GM06990 (cell line): Measurements from ENCODE around the gene PRSS50.

Source experiments
- DNase-seq: peaks from one replicate; pipeline ENCODE4 v3.0.0-alpha.2; 2011; ENCODE audit not compliant: insufficient read length; ENCODE audit errors: extremely low read depth
- H3K27me3 ChIP-seq: replicated peaks from 2 replicates; pipeline ENCODE4 v1.6.0; 2011; ENCODE audit warnings: low read length; ENCODE audit not compliant: control insufficient read depth, insufficient read depth
- H3K36me3 ChIP-seq: 2 replicates; pipeline ENCODE4 v1.5.1; 2011; ENCODE audit warnings: low read length; ENCODE audit not compliant: control insufficient read depth, insufficient read depth
- H3K4me3 ChIP-seq: replicated peaks from 2 replicates; pipeline ENCODE4 v1.5.1; 2011; ENCODE audit warnings: low read depth, mild to moderate bottlenecking, control low read depth, low read length
- TF ChIP-seq, protein P1 (sequence below): IDR thresholded peaks from 2 replicates; pipeline ENCODE4 v1.5.1; 2011; ENCODE audit warnings: low read length, control low read depth, mild to moderate bottlenecking, inconsistent platforms; ENCODE audit not compliant: insufficient read depth, poor library complexity, severe bottlenecking

The PRSS50 gene

DNA sequence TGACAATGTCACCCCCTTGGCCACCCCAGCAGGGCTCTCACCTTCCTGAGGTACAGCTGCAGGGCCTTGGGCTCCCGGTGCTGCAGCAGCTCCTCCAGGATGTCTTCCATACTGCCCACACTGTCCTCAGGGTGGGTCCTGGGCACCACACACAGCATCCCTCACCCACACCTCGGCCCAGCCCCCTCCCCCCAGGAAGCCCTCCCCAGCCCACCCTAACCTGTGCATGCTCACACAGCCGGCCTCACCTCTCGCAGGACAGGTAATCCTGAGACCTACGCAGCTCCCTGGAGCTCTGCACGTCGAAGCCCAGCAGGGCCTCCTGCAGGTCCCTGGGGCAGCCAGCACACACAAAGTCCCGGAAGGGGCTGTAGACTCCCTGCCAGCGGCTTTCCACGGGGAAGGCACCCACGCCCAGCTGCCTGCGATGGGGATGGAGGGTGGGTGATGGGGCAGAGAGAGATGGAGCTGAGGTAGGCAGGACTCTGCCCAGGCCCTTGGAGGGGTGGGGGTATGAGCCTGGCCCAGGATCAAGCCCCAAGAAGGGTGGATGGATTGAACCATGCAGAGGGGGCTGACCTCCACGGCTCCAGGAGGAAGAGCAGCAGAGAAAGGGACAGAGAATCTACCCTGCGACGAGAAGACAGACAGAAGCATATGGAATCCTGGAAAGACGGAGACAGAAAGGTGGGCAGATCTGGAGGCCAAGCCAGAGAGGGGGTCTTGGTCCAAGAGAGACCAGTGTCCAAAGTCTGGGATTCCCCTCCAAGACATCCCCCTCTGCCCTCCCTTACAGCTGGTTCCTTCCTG is 40.9 kb downstream of the PRSS50 start:
- TF ChIP-seq, protein P1, sequence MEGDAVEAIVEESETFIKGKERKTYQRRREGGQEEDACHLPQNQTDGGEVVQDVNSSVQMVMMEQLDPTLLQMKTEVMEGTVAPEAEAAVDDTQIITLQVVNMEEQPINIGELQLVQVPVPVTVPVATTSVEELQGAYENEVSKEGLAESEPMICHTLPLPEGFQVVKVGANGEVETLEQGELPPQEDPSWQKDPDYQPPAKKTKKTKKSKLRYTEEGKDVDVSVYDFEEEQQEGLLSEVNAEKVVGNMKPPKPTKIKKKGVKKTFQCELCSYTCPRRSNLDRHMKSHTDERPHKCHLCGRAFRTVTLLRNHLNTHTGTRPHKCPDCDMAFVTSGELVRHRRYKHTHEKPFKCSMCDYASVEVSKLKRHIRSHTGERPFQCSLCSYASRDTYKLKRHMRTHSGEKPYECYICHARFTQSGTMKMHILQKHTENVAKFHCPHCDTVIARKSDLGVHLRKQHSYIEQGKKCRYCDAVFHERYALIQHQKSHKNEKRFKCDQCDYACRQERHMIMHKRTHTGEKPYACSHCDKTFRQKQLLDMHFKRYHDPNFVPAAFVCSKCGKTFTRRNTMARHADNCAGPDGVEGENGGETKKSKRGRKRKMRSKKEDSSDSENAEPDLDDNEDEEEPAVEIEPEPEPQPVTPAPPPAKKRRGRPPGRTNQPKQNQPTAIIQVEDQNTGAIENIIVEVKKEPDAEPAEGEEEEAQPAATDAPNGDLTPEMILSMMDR = no peak
- no peak for DNase-seq
- H3K27me3 ChIP-seq = peaks cover 3% of the 10 kb centered on the region
- H3K36me3 ChIP-seq = no peaks in the 10 kb centered on the region
- H3K4me3 ChIP-seq = no peak overlapping the region

DNA sequence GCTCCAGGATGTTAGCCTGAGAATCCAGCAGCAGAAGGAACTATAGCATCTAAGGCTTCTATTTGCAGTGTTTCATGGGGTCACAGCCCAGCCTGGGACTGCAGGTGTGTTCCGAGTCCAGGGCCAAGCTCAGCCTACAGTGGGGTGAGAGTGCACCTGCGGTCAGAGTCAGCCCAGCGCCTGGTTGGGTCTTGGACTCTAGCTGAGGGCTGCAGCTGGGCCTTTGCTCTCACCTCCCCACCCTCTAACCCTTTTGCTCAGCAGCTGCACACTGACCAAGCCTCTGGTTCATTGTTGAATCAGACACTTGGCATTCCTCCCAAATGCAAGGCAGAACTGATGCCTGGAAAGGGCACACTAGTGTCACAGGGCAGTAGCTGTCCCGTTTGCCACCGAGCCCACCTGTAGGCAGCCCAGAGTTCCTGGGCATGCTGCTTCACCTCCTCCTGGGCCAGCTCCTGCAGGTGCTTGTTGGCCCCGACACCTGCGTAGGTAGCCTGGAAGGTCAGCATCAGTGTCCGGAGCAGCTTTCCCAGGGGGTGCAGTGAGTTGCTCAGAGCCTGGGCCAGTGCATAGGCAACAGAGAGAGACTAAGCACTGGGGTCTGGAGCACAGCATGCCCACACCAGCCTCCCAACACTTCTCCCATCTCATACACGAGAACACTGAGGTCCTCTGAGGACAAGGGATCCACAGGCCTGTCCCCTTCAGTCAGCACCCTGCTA is 41.7 kb downstream of the PRSS50 start:
- H3K27me3 ChIP-seq = peaks cover 3% of the 10 kb centered on the region
- no peaks in the 10 kb centered on the region for H3K36me3 ChIP-seq
- no peak overlapping the region for H3K4me3 ChIP-seq
- no peak for DNase-seq
- TF ChIP-seq, protein P1 = no peak

DNA sequence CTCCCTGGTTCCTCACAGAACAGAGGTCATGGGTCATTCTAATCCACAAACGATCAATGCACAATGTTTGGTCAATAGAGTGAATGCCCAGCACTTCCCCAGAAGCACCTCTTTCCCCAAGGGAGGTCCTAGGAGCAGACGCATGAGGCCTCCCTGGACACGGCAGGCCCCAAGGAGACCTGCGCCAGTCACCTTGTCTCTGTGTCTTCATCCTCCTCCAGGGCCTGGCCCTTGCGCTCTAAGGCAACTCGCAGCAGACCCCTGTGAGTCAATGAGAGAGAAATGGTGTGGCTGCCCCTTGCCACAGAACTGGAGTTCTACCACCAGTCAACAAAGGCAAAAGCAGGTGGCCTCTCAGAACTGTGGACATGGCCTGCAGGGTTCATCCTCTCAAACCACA is 42.2 kb downstream of the PRSS50 start:
- Histone ChIP-seq H3K4me3 (no peak overlapping the region), H3K36me3 (no peaks in the 10 kb centered on the region), H3K27me3 (peaks cover 3% of the 10 kb centered on the region)
- TF ChIP-seq, protein P1 = no peak
- DNase-seq = no peak

DNA sequence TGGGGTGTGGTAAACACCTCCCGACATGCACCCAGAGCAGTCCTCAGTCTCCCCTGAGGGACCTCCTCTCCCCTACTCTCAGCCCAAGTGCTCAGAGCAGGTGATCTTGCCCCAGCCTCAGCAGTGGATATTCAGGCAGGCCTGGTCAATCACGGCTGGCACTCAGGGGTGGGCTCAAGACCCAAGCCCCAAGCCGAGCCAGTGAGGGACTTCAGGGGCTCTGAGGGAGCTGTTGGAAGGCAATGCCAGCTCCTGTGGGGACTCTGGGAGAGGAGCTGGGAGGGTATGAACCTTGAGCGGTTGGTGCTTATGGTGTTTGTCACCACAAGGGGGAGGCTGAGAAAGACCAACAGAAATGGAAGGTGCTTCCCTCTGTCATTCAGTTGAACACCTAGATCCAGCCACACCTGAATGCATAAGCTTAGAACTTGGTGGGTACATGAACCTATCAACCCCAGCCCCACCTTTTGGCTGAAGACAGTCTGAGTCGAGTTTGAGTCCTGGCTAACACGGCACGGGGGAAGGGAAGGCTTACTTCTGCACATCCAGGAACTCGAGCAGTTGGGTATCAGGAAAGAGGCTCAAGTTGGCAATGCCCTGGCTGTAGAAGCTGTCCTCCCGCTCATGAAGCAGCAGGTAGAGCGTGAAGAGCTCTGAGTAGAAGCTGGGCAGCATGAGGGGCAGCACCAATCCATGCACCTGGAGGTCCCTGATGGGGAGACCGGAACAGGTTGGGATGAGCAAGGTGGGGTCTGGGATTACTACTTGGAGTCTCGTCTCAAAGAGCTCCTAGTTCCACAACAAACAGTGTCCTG is 43.4 kb downstream of the PRSS50 start:
- TF ChIP-seq, protein P1 = peak; percentile 32
- peaks cover 3% of the 10 kb centered on the region for H3K27me3 ChIP-seq
- H3K4me3 ChIP-seq = no peak overlapping the region
- DNase-seq = no peak
- H3K36me3 ChIP-seq = no peaks in the 10 kb centered on the region

DNA sequence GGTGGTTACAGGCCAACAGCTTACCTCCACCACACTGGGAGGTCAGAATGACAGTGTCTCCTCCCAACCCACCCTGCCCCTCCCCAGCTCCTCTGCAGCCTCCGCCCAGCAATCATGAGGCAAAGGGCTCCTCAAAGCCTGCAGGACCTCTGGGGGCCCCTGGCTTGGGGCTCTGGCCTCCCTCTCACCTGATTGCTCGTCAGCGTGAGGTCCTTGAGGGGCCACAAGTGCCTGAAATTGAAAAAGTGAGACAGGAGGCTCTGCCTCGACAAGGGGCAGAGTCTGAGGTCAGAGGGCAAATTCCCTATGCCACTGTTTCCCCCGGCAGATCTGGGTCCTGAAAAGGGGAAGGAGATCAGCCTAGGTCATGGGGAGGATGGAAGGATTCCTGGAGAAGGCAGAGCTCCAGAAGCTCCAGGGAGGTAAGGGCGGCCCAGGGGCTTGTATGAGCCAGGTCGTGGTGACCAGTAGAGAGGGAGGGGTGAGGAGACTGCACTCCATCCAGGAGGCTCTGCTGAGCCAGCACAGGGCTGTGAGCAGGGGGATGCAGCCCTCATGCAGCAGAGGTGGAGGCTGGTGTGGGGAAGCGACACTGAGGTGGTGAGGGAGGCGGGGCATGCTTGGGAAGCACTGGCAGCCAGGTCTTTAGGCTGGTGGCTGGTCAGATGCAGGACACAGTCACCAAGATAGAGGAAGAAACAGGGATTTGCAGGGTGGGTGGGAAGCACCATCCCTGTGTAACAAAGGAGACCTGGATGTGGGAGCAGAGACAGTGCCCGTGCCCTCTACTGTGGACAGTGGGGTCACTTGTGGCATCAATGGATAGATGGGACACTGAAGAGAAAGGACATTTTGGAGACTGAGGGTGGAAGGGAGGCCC is 44.3 kb downstream of the PRSS50 start:
- H3K36me3 ChIP-seq = no peaks in the 10 kb centered on the region
- no peak overlapping the region for H3K4me3 ChIP-seq
- DNase-seq = no peak
- TF ChIP-seq, protein P1 = no peak
- peaks cover 3% of the 10 kb centered on the region for H3K27me3 ChIP-seq
